CD4-positive, alpha-beta T cell treated with Interleukin-4 for 4 hours (primary cell): ENCODE measurements around the gene CCDC66.

Experiments used
- DNase-seq: peaks from one replicate; pipeline ENCODE4 v3.0.0-alpha.2; 2020

The CCDC66 gene

DNA sequence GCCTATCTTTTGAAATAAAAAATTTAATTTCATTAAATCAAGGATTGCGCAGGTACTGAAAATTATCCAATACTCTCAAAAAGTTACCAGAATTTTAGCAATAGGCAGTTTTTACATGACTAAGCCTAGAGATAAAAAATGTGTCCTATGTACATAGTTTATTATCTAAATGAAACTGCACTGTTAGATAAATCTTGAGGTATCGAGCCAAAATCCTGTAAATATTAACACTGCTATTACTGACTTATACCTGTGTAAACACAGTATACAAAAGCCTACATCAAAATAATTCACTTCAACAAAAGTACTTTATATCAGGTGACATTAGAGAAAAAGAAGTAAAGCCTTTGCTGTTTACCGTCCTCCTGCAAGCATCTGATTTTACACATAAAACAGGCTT lies 65.4 kb downstream of the CCDC66 start:
- no peak for DNase-seq

DNA sequence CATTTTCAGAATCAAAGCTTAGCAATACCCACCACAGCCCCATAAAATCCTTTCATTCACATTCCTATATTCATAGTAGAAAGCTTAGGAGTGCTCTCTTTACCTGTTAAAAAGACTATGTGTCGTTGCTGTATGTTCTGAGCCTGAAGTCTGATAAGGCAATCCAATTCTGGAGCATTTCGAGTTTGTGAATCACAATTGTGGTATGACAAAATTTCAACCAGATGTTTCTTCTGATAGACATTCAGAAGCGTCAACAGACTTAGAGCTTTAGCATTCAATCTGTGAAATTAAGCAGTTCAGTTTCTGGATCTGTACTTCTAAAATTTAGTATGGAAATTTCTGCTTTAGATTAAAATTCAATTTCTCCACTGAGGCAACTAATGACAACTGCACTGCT lies 67.8 kb downstream of the CCDC66 start:
- no peak for DNase-seq

DNA sequence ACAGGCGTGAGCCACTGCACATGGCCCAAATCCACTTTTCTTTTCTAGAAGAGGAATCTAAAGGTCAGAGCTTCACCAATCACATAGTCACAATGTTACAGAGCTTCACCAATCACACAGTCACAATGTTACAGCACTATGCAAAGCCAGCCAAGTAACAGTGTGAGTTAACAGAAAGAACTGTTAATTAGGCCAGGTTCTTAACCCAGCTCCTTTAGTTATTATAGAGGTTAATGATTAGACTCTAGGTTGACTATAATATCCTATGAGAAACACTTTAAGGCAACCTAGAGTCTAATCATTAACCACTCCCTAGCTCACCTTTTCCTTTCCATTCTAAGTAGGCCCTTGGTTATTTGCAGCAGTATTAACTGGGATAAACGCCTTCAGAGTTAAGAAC lies 72.1 kb downstream of the CCDC66 start:
- DNase-seq, result no peak

DNA sequence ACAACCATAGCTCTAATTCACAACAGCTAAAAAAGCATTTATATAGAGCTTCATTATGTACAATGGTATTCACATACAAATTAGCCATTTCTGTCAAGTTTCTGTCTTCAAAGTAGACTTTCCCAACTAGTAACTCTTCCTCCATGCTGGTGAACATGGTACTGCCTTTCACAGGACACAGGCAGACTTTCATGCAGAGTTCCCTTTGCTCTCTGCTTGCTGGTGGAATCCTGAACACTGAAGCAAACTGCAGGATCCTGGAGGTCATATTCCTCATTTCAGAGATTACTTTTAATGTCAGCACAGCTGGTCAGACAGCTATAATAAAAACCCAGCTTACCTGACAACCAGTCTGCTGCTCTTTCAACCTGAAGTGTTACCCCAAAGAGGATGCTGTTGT lies 72.5 kb downstream of the CCDC66 start:
- DNase-seq, result no peak

DNA sequence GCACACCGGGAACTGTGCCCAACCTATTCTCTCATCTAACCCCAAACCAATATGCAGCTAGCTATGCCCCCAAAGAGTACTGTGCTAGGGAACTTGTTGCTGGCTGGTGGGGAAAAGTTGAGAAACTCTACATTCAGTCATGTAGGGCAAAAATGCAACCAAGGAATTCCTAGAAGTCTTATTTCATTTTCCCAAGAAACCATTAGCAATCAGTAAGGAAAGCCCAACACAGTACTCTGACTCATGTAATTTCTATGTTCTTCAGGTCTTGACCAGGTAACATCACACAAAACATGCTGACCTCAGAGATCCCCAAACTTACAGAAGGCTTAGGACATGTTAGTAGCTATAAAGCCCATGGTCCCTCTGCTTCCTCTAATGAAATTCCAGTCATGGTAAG lies 74.0 kb downstream of the CCDC66 start:
- DNase-seq, result no peak

DNA sequence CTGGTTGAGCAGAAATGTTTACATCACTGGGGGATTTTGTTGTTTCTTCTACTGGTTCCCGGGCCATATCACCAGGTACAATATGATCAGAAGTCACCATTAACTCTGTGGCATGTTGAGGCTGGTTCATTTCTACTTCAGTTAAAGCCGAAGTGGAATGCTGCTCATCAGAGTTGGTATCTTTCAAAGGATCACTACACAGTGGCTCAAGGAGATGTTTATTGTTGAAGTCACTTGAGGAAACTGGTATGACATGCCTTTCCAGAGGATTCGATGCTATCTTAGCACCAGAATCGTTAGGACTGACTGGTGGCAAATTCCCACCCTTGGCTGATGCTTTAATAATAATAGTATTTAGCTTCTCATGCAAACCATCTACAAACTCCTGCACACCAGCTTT lies 76.2 kb downstream of the CCDC66 start:
- DNase-seq, result no peak

DNA sequence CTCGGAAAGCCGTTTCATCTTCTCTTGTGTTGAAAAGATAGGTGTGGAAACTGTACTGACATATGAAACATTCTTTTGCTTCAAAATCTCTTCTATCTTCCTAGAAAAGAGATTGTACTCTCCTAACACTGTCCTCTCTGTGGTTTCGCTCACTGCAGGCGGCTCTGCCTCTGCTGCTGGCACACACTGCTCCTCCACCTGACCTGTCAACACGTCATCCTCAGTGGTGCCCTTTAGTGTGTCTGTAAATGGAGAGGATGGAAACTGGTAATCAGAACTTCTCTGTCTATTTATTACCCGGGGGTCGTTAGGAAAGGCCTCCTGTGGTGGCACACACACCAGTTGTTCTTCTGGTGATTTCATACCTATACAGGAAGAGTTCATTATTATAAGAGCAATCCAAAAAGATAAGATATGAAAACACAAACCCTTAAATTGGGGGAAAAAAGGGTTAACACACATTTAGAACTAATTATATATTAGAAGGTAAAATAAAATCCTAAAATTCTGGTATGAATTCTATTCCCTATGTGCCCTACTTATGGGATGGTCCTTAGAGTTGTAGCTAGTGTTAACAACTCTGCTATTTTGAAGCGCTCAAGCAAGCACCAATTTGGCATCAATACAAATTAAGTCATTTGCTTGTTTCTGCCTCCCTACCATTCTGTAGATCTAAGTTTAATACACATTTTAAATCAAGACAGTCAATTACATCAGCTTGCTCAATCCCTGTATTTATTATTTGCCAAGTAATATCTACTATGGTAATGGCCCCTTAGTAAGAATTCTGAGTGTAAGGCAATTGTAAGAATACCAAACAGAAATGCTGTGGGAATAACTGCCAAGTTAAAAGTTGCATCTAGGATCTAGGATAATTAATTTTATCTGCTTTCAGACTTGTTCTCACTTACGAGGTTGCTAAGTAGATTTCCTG lies 76.9 kb downstream of the CCDC66 start:
- no peak for DNase-seq

DNA sequence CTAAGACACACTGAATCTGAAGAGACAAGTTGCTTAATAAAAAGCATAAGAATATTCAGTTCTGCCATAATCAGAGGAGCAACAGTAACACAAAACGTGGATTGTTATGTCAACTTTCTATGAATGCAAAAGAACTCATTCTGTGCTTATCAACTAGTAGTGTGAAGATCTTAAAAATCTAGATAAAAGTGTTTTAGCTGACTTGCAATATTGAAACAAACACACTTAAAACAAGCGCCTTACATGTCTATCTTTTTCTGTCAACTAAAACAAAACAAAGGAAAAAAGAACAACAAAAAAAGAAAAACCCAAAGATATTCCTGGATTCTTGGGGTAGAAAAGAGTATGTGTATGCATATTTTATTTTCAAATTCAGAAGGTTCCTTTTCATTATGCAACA lies 88.4 kb downstream of the CCDC66 start:
- no peak for DNase-seq

DNA sequence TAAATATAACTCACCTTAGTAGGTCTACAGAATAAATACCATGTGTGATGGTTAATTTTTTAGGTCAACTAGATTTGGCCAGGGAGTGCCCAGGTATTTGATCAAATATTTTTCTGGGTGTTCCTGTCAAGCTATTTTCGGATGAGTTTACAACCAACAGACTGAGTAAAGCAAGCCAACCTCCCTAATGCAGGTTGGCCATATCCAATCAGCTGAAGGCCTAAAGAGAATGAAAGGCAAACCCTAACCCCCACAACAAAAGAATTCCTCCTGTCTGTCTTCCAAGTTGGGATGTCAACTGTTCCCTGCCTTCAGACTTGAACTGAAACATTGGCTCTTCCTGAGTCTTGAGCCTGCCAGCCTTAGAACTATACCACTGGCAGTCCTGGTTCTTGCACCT lies 97.5 kb downstream of the CCDC66 start:
- DNase-seq, result no peak

DNA sequence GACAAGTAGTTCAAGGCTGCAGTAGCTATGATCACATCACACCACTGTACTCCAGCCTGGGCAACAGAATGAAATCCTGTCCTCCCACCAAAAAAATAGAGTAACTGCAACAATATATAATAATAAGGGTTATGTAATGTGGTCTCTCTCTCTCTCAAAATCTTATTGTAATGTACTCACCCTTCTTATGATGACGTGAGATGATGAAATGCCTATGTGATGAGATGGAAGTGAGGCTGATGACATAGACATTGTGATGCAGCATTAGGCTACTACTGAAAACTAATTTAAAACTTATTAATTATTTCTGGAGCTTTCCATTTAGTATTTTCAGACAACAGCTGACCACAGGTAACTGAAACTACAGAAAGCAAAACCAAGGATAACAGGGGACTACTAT lies 98.7 kb downstream of the CCDC66 start:
- no peak for DNase-seq

DNA sequence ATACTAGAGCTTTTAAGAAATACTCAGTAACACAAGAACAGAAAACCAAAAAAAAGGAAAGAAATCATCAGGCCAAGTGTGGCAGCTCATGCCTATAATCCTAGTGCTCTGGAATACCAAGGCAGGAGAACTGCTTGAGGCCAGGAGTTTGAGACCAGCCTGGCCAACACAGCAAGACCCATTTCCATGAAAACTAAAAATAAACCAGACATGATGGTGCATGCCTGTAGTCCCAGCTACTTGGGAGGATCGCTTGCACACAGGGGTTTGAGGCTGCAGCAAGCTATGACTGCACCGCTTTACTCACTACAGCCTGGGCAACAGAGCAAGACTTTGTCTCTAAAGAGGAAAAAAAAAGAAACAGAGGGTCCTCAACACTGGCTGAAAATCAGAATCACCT lies 107.8 kb downstream of the CCDC66 start:
- no peak for DNase-seq

DNA sequence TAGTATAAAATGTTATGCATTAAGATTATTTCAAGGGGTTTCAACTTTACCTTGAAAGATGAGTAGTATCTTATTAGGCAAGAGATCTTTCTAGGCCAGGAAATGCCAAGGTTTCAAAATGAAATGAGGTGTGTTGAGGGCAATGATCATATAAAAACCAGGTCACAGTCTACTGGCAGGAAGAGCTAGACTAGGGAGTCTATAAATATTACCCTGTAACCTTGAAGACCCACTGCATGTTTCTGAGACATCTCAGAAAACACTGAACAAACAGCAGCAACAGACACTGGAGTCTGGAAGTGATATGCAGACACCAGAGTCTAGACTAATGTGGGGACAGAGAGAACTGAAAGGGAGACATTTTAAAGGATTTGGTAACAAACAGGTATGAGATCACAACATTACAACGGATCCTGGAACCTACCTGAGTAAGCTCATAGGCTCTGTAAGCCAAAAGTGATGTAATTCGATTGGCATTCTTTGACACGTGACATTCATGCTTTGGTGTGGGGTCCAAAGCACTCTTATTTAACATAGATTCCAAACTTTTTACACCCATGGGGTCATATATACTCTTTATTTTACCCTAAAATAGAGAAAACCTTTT lies 111.1 kb downstream of the CCDC66 start:
- peak; percentile 8 for DNase-seq
